Loucy (cell line): ENCODE measurements around the gene ARHGAP15.

Source experiments
- EZH2phosphoT487 ChIP-seq: fragments of 200-600 bp; IDR thresholded peaks from 2 replicates; pipeline ENCODE4 v1.6.1; 2018; ENCODE audit warnings: antibody characterized with exemption, mild to moderate bottlenecking, moderate library complexity, borderline replicate concordance
- TF ChIP-seq, protein P1 (sequence below): fragments of 200-600 bp; sonication (generic); conservative IDR thresholded peaks from 2 replicates; pipeline ENCODE4 v1.5.1; 2014; ENCODE audit warnings: mild to moderate bottlenecking, antibody characterized with exemption, low read length

DNA sequence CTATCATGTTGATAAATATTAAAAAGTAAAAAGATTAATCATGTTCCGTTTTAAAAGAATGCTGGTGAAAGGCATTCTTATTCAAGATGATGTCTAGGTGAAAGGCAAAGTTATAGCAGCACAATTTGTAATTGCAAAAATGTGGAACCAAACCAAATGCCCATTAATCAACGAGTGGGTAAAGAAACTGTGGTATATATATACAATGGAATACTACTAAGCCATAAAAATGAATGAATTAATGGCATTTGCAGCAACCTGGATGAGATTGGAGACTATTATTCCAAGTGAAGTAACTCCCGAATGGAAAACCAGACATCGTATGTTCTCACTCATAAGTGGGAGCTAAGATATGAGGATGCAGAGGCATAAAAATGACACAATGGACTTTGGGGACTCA is 286.4 kb downstream of the ARHGAP15 start:
- TF ChIP-seq, protein P1, sequence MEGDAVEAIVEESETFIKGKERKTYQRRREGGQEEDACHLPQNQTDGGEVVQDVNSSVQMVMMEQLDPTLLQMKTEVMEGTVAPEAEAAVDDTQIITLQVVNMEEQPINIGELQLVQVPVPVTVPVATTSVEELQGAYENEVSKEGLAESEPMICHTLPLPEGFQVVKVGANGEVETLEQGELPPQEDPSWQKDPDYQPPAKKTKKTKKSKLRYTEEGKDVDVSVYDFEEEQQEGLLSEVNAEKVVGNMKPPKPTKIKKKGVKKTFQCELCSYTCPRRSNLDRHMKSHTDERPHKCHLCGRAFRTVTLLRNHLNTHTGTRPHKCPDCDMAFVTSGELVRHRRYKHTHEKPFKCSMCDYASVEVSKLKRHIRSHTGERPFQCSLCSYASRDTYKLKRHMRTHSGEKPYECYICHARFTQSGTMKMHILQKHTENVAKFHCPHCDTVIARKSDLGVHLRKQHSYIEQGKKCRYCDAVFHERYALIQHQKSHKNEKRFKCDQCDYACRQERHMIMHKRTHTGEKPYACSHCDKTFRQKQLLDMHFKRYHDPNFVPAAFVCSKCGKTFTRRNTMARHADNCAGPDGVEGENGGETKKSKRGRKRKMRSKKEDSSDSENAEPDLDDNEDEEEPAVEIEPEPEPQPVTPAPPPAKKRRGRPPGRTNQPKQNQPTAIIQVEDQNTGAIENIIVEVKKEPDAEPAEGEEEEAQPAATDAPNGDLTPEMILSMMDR = no peak
- TF ChIP-seq EZH2phosphoT487 = no peak
